GM12873 (cell line): ENCODE results near the gene TRAPPC6A.

Experiments
- TF ChIP-seq, protein P1 (sequence below): IDR thresholded peaks from 2 replicates; pipeline ENCODE4 v1.5.1; 2012; ENCODE audit warnings: low read depth, mild to moderate bottlenecking, moderate library complexity, low read length, control low read depth; ENCODE audit not compliant: insufficient read depth; ENCODE audit errors: missing control alignments

TRAPPC6A gene

DNA sequence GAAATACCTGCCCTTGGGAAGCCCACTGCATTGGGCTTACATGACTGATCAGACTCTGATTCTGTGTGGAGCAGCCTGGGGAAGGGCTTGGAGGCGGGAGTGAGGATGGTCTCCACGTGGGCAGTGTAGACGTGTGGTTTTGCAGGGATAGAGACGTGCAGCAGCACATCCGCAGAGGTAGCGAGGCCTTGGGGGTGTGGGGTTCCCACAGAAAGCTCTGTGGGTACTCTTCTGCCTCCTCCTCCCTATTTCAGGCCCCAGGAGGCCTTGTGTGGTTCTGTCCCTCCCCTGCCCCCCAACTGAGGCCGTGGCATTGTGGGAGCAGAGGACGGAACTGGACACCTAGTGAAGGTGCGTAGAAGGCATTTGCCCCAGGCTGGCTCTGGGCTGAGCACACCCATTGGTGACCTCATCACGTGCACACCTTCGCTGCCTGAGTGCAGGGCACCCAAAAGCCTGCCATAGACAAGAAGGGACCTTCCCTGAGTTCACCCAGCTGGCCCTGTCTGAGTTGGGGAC, 56.2 kb downstream of the TRAPPC6A start:
- TF ChIP-seq, protein P1, sequence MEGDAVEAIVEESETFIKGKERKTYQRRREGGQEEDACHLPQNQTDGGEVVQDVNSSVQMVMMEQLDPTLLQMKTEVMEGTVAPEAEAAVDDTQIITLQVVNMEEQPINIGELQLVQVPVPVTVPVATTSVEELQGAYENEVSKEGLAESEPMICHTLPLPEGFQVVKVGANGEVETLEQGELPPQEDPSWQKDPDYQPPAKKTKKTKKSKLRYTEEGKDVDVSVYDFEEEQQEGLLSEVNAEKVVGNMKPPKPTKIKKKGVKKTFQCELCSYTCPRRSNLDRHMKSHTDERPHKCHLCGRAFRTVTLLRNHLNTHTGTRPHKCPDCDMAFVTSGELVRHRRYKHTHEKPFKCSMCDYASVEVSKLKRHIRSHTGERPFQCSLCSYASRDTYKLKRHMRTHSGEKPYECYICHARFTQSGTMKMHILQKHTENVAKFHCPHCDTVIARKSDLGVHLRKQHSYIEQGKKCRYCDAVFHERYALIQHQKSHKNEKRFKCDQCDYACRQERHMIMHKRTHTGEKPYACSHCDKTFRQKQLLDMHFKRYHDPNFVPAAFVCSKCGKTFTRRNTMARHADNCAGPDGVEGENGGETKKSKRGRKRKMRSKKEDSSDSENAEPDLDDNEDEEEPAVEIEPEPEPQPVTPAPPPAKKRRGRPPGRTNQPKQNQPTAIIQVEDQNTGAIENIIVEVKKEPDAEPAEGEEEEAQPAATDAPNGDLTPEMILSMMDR: no peak

DNA sequence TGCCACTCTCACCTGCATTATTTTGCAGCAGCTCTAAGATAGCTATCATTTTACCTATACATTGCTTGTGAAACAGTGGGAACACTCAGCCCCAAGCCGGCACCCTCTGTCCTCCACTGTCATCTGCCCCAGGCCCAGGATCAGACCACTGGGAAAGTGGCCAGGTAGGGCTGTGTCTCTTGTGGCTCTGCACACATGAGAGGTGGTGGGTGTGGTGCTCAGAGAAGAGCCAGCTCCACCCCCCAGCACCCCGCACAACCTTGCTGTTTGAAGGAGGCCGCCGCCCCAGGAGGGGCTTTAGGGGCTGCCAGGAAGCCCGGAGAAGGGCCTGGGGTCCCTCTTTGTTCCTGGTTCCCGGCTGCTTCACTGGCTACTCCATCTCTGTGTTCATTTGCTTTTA, 58.5 kb downstream of the TRAPPC6A start:
- TF ChIP-seq, protein P1: no peak

DNA sequence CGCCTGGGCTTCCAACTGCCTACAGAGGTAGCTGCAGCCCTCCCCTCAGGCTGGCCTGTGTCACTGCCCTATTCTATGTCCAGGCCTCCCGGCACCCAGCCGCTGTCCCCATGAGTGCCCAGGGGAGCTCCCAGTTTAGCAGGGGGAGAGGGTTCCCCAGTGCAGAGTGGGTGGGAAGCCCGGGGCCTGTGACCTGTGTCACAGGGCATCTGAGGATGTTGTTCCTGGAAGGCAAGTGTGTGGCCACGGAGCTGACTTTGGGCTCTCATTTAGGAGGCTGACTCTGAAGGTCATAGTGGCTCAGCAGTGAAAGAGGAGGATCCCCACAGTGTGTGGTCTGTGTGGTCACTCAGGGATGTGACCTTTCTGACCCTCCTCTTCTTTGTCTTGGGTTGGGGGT, 59.9 kb downstream of the TRAPPC6A start:
- TF ChIP-seq, protein P1: no peak

DNA sequence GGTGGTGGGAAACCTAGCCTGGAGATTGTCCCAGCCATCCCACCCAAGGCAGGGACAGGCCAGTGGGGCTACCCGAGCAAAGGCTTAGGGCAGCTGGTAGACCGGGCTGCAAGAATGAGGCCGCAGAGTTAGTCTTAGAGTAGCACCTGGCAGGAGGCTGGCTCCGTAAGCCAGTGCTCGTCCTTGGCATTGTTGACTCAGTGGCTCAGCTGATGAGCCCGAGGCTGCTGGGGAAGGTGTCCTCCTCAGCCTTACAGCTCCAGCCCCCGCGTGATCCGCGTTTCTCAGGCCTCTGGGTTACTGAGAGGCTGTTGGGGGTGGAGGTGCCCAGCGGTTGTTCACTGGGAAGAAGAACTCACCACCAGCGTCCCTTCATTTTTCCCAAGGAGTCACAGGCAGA, 60.4 kb downstream of the TRAPPC6A start:
- TF ChIP-seq, protein P1: no peak

DNA sequence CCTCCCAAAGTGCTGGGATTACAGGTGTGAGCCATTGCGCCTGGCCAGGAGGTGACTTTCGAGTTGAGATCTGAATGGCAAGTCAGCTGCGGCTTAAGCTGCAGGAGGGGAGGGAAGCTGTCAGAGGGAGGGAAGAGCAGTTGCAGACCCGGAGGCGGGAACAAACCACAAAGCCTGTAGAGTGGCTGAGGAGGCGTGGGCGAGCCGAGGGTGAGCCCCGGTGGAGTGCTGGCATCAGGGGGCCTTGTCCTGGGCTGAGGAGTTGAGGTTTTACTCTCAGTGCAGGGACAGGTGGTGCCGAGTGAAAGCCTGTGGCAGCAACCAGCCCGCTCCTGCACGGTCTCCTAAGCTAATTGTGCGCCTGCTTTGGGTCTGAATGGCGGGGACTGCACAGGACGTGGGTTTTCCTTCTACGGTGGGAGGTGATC, 60.9 kb downstream of the TRAPPC6A start:
- TF ChIP-seq, protein P1: no peak

GRCh38 chr19:45115809-45116615, 62.0 kb downstream of the TRAPPC6A start:
- TF ChIP-seq, protein P1: no peak

GRCh38 chr19:45114116-45114515, 63.9 kb downstream of the TRAPPC6A start:
- TF ChIP-seq, protein P1: no peak
